ENCODE results near the gene EED. TPM values are rescaled to one million over a fixed set of nuclear protein-coding genes. Genes with fewer than 3 reads are reported as not detected.

Gene EED
- total RNA-seq, 6 donors from 2014 or later: 6.7 to 43.1 (median 16.0) TPM

DNA sequence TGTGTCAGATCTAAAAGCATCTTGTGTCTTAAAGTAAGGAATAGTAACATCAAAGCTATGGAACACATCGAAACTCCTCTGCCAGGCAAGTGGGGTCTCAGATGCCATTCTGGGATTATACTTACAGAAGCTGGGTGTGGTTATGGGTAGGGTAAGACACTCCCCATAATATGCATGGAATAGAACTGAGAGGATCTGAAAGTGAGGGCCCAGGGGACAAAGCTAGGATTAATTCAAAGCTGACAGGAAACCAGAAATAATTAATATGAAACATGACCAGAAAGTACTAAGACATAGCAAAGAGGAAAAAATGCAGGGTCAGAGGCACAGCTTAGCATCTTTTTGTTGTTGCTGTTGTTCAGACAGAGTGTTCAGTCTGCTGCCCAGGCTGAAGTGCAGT is 40.2 kb upstream of the EED start:
- Histone ChIP-seq H3K36me3 (no peaks in the 10 kb centered on the region), H3K4me3 (no peak overlapping the region), H3K27me3 (no peaks in the 10 kb centered on the region), H3K27ac (peak overlapping the region in 2 of 4 donors; percentile 2 to 82), H3K4me1 (peaks cover 5 to 16% (median 7%) of the 10 kb centered on the region in 4 donors), H3K9me3 (no peaks in the 10 kb centered on the region)
- TF ChIP-seq POLR2AphosphoS5 (IDR thresholded peaks at IDR 0.05): no peak
- ATAC-seq (ENCODE audit: low FRiP score in 2 of 2) (no peak), DNase-seq (no peak)
- WGBS, 2 donors: 92 to 94% methylated on average over 1 of the region's 1 CpG

DNA sequence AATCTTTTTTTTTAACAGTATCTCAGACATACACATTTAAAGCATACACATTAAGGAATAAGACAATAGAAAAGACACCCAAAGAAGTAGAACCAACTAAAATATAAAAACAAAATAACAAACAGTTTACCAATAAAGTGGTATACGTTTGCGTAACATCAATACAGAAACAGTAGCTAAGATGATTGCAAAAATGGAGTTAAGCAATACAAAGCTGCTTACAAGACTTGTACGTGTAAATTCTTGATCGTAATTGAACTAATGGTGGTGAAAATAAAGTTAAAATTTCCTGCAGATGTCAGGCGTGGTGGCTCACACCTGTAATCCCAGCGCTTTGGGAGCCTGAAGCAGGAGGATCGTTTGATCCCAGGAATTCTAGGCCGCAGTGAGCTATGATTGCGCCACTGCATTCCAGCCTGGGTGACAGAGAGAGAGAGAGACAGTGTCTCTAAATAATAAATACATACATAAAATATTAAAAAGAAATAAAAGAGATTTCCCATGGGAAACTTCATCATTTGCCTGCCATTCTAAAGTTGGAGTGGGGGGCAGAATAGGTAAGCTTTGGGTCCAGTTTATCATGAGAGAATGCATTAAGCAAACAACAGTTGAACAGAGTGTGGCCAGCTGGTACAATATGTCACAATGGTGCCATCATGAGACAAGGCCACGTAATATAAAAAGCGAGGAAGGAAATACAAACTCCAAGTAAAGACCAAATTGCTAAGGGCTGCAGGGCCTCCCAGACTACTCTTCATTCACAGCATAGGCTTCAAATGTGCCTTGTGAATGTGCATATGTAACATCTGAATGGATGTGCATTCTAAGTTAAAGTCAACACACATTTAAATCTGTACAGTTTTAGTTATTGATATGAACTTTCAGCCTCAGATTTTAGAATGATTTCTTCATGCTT is 38.9 kb upstream of the EED start:
- WGBS, 2 donors: 68 to 75% methylated on average over 11 of the region's 11 CpGs
- peak in 1 of 2 donors; percentile 42 for ATAC-seq (ENCODE audit: low FRiP score in 2 of 2)

DNA sequence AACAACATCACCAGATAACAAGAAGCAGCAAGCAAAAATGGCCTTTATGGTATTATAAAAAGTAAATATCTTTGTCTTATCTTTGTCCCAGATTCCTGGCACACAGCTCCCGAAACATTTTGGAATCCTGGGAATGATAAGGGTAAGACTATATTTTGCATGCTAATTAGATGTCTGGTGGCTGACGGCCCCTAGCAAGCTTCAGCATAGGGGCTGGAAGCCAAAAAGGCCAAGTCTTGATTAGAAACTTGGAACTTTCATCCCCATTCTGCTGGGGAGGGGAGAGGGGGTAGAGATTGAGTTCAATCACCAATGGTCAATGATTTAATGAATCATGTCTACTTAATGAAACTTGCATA is 38.2 kb upstream of the EED start:
- Histone ChIP-seq H3K27me3 (no peaks in the 10 kb centered on the region), H3K4me3 (no peak overlapping the region), H3K9me3 (no peaks in the 10 kb centered on the region), H3K27ac (peak overlapping the region in 1 of 4 donors; percentile 82), H3K4me1 (peaks cover 5 to 13% (median 7%) of the 10 kb centered on the region in 4 donors), H3K36me3 (no peaks in the 10 kb centered on the region)
- TF ChIP-seq, protein P1, sequence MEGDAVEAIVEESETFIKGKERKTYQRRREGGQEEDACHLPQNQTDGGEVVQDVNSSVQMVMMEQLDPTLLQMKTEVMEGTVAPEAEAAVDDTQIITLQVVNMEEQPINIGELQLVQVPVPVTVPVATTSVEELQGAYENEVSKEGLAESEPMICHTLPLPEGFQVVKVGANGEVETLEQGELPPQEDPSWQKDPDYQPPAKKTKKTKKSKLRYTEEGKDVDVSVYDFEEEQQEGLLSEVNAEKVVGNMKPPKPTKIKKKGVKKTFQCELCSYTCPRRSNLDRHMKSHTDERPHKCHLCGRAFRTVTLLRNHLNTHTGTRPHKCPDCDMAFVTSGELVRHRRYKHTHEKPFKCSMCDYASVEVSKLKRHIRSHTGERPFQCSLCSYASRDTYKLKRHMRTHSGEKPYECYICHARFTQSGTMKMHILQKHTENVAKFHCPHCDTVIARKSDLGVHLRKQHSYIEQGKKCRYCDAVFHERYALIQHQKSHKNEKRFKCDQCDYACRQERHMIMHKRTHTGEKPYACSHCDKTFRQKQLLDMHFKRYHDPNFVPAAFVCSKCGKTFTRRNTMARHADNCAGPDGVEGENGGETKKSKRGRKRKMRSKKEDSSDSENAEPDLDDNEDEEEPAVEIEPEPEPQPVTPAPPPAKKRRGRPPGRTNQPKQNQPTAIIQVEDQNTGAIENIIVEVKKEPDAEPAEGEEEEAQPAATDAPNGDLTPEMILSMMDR (IDR thresholded peaks at IDR 0.05): no peak
- TF ChIP-seq POLR2AphosphoS5 (IDR thresholded peaks at IDR 0.05) (no peak), EP300 (IDR thresholded peaks at IDR 0.05) (no peak), POLR2A (IDR thresholded peaks at IDR 0.05) (no peak)
- peak in 1 of 2 donors; percentile 22 for DNase-seq
- no peak for ATAC-seq (ENCODE audit: low FRiP score in 2 of 2)
- WGBS, 2 donors: 79 to 80% methylated on average over 2 of the region's 2 CpGs

More for the DNA sequence above, 38.9 kb upstream of the EED start:
- peak in 1 of 2 donors; percentile 46 for DNase-seq
- Histone ChIP-seq H3K36me3 (no peaks in the 10 kb centered on the region), H3K27me3 (no peaks in the 10 kb centered on the region), H3K4me3 (no peak overlapping the region), H3K27ac (peak overlapping the region; percentile 29 to 82 (median 37)), H3K9me3 (no peaks in the 10 kb centered on the region), H3K4me1 (peaks cover 5 to 13% (median 7%) of the 10 kb centered on the region in 4 donors)
- TF ChIP-seq EP300 (IDR thresholded peaks at IDR 0.05) (no peak), POLR2AphosphoS5 (IDR thresholded peaks at IDR 0.05) (no peak), POLR2A (IDR thresholded peaks at IDR 0.05) (no peak)
- TF ChIP-seq, protein P1 (IDR thresholded peaks at IDR 0.05): no peak

DNA sequence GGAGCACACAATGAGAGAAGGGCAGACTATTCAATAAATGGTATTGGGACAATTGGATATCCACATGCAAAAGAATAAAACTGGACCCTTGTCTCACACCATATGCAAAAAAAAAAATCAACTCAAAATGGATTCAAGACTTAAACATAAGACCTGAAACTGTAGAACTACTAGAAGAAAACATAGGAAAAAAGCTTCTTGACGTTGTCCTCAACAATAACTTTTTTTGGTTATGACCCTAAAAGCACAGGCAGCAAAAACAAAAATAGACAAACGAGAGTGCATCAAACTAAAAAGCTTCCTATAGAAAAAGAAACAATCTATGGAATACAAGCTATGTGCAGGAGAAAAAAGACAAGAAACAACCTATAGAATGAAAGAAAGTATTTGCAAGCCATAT is 37.1 kb upstream of the EED start:
- 94 to 100% methylated on average over 2 of the region's 2 CpGs for WGBS, 2 donors
- H3K4me3 ChIP-seq: no peak overlapping the region
- no peak for ATAC-seq (ENCODE audit: low FRiP score in 2 of 2)
- no peaks in the 10 kb centered on the region for H3K36me3 ChIP-seq
- H3K4me1 ChIP-seq: peaks cover 0 to 9% (median 4%) of the 10 kb centered on the region in 4 donors
- TF ChIP-seq EP300 (IDR thresholded peaks at IDR 0.05) (no peak), POLR2AphosphoS5 (IDR thresholded peaks at IDR 0.05) (no peak), POLR2A (IDR thresholded peaks at IDR 0.05) (no peak)
- TF ChIP-seq, protein P1 (IDR thresholded peaks at IDR 0.05): no peak
- no peaks in the 10 kb centered on the region for H3K9me3 ChIP-seq
- no peak for DNase-seq
- no peak overlapping the region for H3K27ac ChIP-seq
- H3K27me3 ChIP-seq: no peaks in the 10 kb centered on the region

DNA sequence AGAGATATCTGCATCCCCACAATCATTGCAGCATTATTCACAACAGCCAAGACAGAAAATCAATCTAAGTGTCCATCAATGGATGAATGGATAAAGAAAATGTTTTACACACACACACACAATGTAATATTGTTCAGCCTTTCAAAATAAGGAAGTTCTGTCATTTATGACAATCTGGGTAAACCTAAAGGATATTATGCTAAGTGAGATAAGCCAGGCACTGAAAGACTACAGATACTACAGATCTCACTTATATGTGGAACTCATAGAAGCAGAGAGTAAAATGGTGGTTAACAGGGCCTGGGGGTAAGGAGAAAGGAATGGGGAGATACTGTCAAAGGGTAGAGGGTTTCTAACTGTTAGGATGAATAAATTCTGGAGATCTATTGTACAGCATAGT is 36.0 kb upstream of the EED start:
- DNase-seq: no peak
- H3K36me3 ChIP-seq: no peaks in the 10 kb centered on the region
- peaks cover 0 to 7% (median 1%) of the 10 kb centered on the region in 4 donors for H3K4me1 ChIP-seq
- TF ChIP-seq EP300 (IDR thresholded peaks at IDR 0.05) (no peak), POLR2AphosphoS5 (IDR thresholded peaks at IDR 0.05) (no peak), POLR2A (IDR thresholded peaks at IDR 0.05) (no peak)
- TF ChIP-seq, protein P1 (IDR thresholded peaks at IDR 0.05): no peak
- no peaks in the 10 kb centered on the region for H3K27me3 ChIP-seq
- H3K4me3 ChIP-seq: no peak overlapping the region
- ATAC-seq (ENCODE audit: low FRiP score in 2 of 2): no peak
- no peak overlapping the region for H3K27ac ChIP-seq
- no peaks in the 10 kb centered on the region for H3K9me3 ChIP-seq
